Fibroblast of pulmonary artery (primary cell): ENCODE results near the gene LY9.
A peak's percentile ranks its signal among the peaks of the same experiment; 100 is the strongest.

ENCODE experiments used
- DNase-seq: peaks from one replicate; pipeline ENCODE4 v3.0.0-alpha.2; 2010; ENCODE audit warnings: low read depth
- H3K4me3 ChIP-seq: replicated peaks from 2 replicates; pipeline ENCODE4 v1.5.1; 2011; ENCODE audit warnings: low read depth, mild to moderate bottlenecking, control low read depth, low read length, moderate library complexity
- CTCF ChIP-seq: IDR thresholded peaks from 2 replicates; pipeline ENCODE4 v1.5.1; 2011; ENCODE audit warnings: mild to moderate bottlenecking, control low read depth, low read length, inconsistent platforms; ENCODE audit errors: missing control alignments

Gene LY9

GRCh38 chr1:160835751-160836150 is 39.8 kb downstream of the LY9 start:
- no peak overlapping the region for H3K4me3 ChIP-seq
- no peak for DNase-seq
- TF ChIP-seq CTCF = no peak

- no peak for TF ChIP-seq CTCF
- no peak for DNase-seq
- no peak overlapping the region for H3K4me3 ChIP-seq
Observed at GRCh38 chr1:160836561-160836960, 40.6 kb downstream of the LY9 start.

- no peak for TF ChIP-seq CTCF
Observed at GRCh38 chr1:160836981-160837557, 41.1 kb downstream of the LY9 start.

GRCh38 chr1:160837558-160838205 is 41.7 kb downstream of the LY9 start:
- H3K4me3 ChIP-seq = no peak overlapping the region
- peak; percentile 6 for DNase-seq
- no peak for TF ChIP-seq CTCF

More at GRCh38 chr1:160836981-160837557, 41.1 kb downstream of the LY9 start:
- H3K4me3 ChIP-seq = no peak overlapping the region
- peak; percentile 17 for DNase-seq

- no peak overlapping the region for H3K4me3 ChIP-seq
- no peak for TF ChIP-seq CTCF
- DNase-seq = no peak
Observed at GRCh38 chr1:160838888-160839287, 42.9 kb downstream of the LY9 start.

GRCh38 chr1:160839746-160840145 is 43.8 kb downstream of the LY9 start:
- TF ChIP-seq CTCF = no peak
- DNase-seq = no peak
- H3K4me3 ChIP-seq = no peak overlapping the region

GRCh38 chr1:160841079-160841478 is 45.1 kb downstream of the LY9 start:
- no peak for DNase-seq
- H3K4me3 ChIP-seq = no peak overlapping the region
- no peak for TF ChIP-seq CTCF
